ENCODE results near the gene INAFM2.

- no peak for TF ChIP-seq CTCF (IDR thresholded peaks at IDR 0.05)
- no peak for TF ChIP-seq JUNB (IDR thresholded peaks at IDR 0.05)
- TF ChIP-seq SREBF2 (IDR thresholded peaks at IDR 0.05): no peak
- no peak for TF ChIP-seq CBX2 (IDR thresholded peaks at IDR 0.05; ENCODE audit: borderline replicate concordance, low read depth)
- TF ChIP-seq CEBPB (IDR thresholded peaks at IDR 0.05): no peak
- TF ChIP-seq SMC3 (IDR thresholded peaks at IDR 0.05): no peak
- TF ChIP-seq RAD21 (conservative IDR thresholded peaks at IDR 0.05 in 1 of 2, IDR thresholded peaks at IDR 0.05 in 1 of 2): no peak
- TF ChIP-seq POLR2A (IDR thresholded peaks at IDR 0.05; ENCODE audit: low read length): no peak
These were observed 46.5 kb downstream of the INAFM2 start for GRCh38 chr15:40369971-40370370.
